A673 (cell line): ENCODE data around the gene SEZ6L. TPM values are rescaled to one million over a fixed set of nuclear protein-coding genes. Genes with fewer than 3 reads are reported as not detected.

Experiments
- BruUV-seq: library from RNA; stranded (reverse); fragments of 400-500 nt; replicated peaks from 2 replicates; lab custom pipeline; 2021; lab: Mats Ljungman, UMichigan
- CTCF ChIA-PET: fragments of 300-600 bp; sonication (Branson Sonifier 250); formaldehyde crosslinking; loops from one replicate; lab custom pipeline; 2022; ENCODE audit warnings: antibody characterized with exemption; lab: Charles Lee
- POLR2A ChIA-PET: fragments of 300-600 bp; sonication (Branson Sonifier 250); formaldehyde crosslinking; loops from one replicate; lab custom pipeline; 2022; ENCODE audit warnings: antibody characterized with exemption; ENCODE audit not compliant: low non-redundant PET; lab: Charles Lee
- DNase-seq: peaks from one replicate; pipeline ENCODE4 v3.0.0-alpha.2; 2015; ENCODE audit warnings: low spot score
- H3K27ac ChIP-seq: fragments of 200-600 bp; sonication (generic); 2 replicates; pipeline ENCODE4 v1.5.1; 2016; ENCODE audit warnings: mixed run types, low read depth, mild to moderate bottlenecking, mixed read lengths, antibody characterized with exemption, low read length; ENCODE audit not compliant: poor library complexity, severe bottlenecking
- H3K27me3 ChIP-seq: fragments of 200-600 bp; sonication (generic); replicated peaks from 2 replicates; pipeline ENCODE4 v1.6.1; 2017; ENCODE audit warnings: mixed run types, low read depth, mild to moderate bottlenecking, mixed read lengths, antibody characterized with exemption, low read length; ENCODE audit not compliant: insufficient read depth, poor library complexity
- H3K36me3 ChIP-seq: fragments of 200-600 bp; sonication (generic); 2 replicates; pipeline ENCODE4 v1.6.1; 2016; ENCODE audit warnings: mixed run types, mild to moderate bottlenecking, mixed read lengths, antibody characterized with exemption, low read length; ENCODE audit not compliant: insufficient read depth, poor library complexity, severe bottlenecking
- H3K4me1 ChIP-seq: fragments of 200-600 bp; sonication (generic); 2 replicates; pipeline ENCODE4 v1.6.1; 2017; ENCODE audit warnings: mixed run types, mild to moderate bottlenecking, mixed read lengths, antibody characterized with exemption, low read length; ENCODE audit not compliant: insufficient read depth, poor library complexity, severe bottlenecking
- H3K4me3 ChIP-seq: fragments of 200-600 bp; sonication (generic); 2 replicates; pipeline ENCODE4 v1.5.1; 2016; ENCODE audit warnings: low read depth, mixed run types, mild to moderate bottlenecking, mixed read lengths, low read length; ENCODE audit not compliant: poor library complexity, severe bottlenecking
- H3K9me3 ChIP-seq: fragments of 200-600 bp; sonication (generic); 2 replicates; pipeline ENCODE4 v1.6.1; 2016; ENCODE audit warnings: mixed run types, low read depth, mild to moderate bottlenecking, mixed read lengths, antibody characterized with exemption, low read length; ENCODE audit not compliant: poor library complexity, severe bottlenecking
- CTCF ChIP-seq: fragments of 300-800, 200-600 bp; sonication (generic); conservative IDR thresholded peaks from 2 replicates; pipeline ENCODE4 v1.5.1; 2017; ENCODE audit warnings: low read depth, mild to moderate bottlenecking, antibody characterized with exemption, low read length, moderate library complexity, mixed read lengths
- EZH2 ChIP-seq: fragments of 200-600 bp; sonication (generic); IDR thresholded peaks from 2 replicates; pipeline ENCODE4 v1.6.1; 2017; ENCODE audit warnings: borderline replicate concordance, low read depth, mild to moderate bottlenecking, mixed read lengths, antibody characterized with exemption, low read length; ENCODE audit not compliant: poor library complexity, severe bottlenecking
- intact Hi-C: fragments of 100-400 bp; cut with micrococcal nuclease; formaldehyde crosslinking; loops from one replicate; pipeline ENCODE4 v1.10.0; 2022; ENCODE audit not compliant: unreplicated experiment
- total RNA-seq: library from RNA; stranded (reverse); gene quantifications from 2 replicates; pipeline ENCODE4 v1.2.3, GENCODE V29; 2021

SEZ6L gene
- total RNA-seq, 1 experiment from 2014 or later, result 6.3 TPM

- Histone ChIP-seq H3K36me3 (no peaks in the 10 kb centered on the region), H3K9me3 (no peaks in the 10 kb centered on the region), H3K4me1 (no peaks in the 10 kb centered on the region), H3K4me3 (no peak overlapping the region), H3K27ac (no peak overlapping the region), H3K27me3 (peaks cover 31% of the 10 kb centered on the region)
- no peak for TF ChIP-seq CTCF
- no peak for TF ChIP-seq EZH2
- CTCF ChIA-PET, result no interaction called here
- no peak for DNase-seq
- intact Hi-C loops, result no loop called here
- BruUV-seq, result no TSS peak
- POLR2A ChIA-PET, result no interaction called here
Observed at GRCh38 chr22:26235792-26236487, 66.7 kb downstream of the SEZ6L start.

GRCh38 chr22:26236991-26237390, 67.7 kb downstream of the SEZ6L start:
- no peak for TF ChIP-seq EZH2
- TF ChIP-seq CTCF, result no peak
- POLR2A ChIA-PET, result no interaction called here
- Histone ChIP-seq H3K27ac (no peak overlapping the region), H3K36me3 (no peaks in the 10 kb centered on the region), H3K27me3 (peaks cover 39% of the 10 kb centered on the region), H3K4me1 (no peaks in the 10 kb centered on the region), H3K9me3 (no peaks in the 10 kb centered on the region), H3K4me3 (no peak overlapping the region)
- intact Hi-C loops, result no loop called here
- CTCF ChIA-PET, result no interaction called here
- DNase-seq, result no peak
- no TSS peak for BruUV-seq

DNA sequence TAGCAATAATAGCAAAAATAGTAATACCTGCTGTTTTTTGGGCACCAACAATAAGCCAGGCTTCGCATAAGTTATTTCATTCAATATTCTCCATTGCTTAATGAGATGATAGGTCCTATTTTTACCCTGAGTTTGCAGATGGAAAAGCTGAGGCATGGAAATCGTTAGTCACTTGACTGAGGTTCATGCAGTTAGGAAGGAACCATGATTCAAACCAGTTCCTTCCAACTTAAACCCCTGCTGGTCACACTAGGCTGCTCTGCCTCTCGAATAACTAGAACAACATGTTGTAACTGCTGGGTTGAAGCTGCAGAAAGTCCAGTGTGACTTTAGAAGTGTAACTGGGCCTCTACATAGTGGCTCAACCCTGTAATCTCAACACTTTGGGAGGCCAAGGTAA, 69.3 kb downstream of the SEZ6L start:
- intact Hi-C loops, result no loop called here
- Histone ChIP-seq H3K36me3 (no peaks in the 10 kb centered on the region), H3K27ac (no peak overlapping the region), H3K9me3 (no peaks in the 10 kb centered on the region), H3K27me3 (peaks cover 45% of the 10 kb centered on the region), H3K4me3 (no peak overlapping the region), H3K4me1 (no peaks in the 10 kb centered on the region)
- TF ChIP-seq EZH2, result no peak
- no peak for TF ChIP-seq CTCF
- DNase-seq, result no peak
- ChIA-PET POLR2A (no interaction called here), CTCF (no interaction called here)
- BruUV-seq, result no TSS peak
